ENCODE results near the gene STX16. TPM values are rescaled to one million over a fixed set of nuclear protein-coding genes. Genes with fewer than 3 reads are reported as not detected.

The STX16 gene
- total RNA-seq, 1 donor, result 90.3 TPM

DNA sequence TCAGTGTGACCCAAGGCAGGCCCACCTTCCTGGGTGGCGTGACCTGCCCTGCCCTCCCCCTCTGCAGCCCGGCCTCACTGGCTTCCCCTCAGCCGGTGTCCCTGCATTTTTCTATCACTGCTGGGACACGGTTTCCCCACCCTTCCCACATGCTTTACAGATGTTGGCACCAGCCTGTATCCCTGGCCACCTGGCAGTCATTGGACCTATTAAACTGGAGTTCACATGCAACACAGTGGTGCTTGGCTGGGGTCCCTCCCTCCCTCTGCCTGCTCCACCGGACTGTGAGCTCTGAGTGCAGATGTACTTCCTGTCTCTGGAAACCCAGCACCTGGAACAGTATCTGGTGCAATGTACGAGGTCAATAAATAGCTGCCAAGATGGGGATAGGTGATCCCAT lies 25.5 kb upstream of the STX16 start:
- Histone ChIP-seq H3K27me3 (ENCODE audit: insufficient read depth, low read length) (no peaks in the 10 kb centered on the region), H3K9me3 (ENCODE audit: low read depth, low read length) (no peaks in the 10 kb centered on the region), H3K4me1 (ENCODE audit: insufficient read depth, low read length) (peaks cover 22% of the 10 kb centered on the region), H3K4me3 (ENCODE audit: low read length) (no peak overlapping the region)

DNA sequence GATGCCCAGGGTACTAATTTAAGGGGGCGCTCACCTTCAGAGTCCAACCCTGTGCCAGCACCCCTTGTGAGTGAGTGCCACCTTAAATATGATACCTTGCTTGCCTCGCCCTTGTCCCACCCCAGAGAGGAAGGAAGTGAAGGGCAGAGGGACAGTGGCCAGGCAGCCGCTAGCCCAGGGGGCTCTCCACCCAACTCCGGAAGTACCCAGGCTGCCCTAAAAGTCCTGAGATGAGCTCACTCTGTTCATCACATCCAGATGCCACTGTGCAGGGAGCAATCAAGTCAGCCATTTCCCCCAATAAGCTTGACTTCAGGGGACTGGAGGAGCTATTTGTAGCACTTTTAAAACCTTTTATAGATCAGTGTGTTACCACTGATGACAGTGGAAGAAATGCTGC lies 25.0 kb upstream of the STX16 start:
- Histone ChIP-seq H3K27me3 (ENCODE audit: insufficient read depth, low read length) (no peaks in the 10 kb centered on the region), H3K4me3 (ENCODE audit: low read length) (no peak overlapping the region), H3K9me3 (ENCODE audit: low read depth, low read length) (no peaks in the 10 kb centered on the region), H3K4me1 (ENCODE audit: insufficient read depth, low read length) (peaks cover 22% of the 10 kb centered on the region)

DNA sequence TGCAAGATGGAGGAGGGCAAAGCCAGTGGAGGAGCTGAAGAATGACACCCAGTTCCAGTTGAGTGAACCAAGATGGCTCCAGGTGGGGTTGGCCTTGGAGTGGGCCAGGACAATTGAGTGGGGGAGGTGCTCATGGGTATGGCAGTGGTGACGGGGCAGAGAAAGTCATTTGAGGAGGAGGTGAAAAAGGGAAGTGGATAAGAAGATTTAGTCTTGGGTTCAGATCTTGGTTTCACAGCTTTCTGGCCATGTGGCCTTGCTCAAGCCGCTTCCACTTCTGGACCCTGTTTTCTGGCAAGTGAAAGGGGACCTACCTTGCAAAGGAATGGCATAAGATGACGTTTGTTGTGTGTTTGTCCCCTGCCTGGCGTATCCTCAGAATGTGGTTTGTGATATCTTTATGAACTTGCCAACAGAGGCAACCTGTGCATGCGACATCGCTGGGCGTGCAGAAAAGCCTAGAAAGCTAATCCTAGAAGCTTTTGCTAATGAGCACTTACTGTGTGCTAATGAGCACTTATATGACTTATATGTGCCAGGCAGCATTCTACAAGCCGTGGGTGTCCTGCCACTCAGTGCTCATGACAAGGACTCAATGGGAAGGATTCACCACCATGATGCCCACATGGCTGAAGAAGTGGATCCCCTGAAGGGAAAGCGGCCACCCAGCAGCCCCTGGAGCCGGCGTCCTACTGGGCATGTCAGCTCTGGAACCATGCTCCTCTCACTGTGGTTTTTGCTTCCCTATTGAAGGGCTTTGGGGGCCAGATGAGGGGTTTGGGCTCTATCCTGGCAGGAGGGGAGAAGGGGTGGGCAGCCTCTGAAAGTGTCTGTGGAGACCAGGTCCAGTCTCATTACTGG lies 23.6 kb upstream of the STX16 start:
- no peaks in the 10 kb centered on the region for H3K9me3 ChIP-seq (ENCODE audit: low read depth, low read length)
- H3K27me3 ChIP-seq (ENCODE audit: insufficient read depth, low read length), result no peaks in the 10 kb centered on the region
- peaks cover 22% of the 10 kb centered on the region for H3K4me1 ChIP-seq (ENCODE audit: insufficient read depth, low read length)
- H3K4me3 ChIP-seq (ENCODE audit: low read length), result no peak overlapping the region

DNA sequence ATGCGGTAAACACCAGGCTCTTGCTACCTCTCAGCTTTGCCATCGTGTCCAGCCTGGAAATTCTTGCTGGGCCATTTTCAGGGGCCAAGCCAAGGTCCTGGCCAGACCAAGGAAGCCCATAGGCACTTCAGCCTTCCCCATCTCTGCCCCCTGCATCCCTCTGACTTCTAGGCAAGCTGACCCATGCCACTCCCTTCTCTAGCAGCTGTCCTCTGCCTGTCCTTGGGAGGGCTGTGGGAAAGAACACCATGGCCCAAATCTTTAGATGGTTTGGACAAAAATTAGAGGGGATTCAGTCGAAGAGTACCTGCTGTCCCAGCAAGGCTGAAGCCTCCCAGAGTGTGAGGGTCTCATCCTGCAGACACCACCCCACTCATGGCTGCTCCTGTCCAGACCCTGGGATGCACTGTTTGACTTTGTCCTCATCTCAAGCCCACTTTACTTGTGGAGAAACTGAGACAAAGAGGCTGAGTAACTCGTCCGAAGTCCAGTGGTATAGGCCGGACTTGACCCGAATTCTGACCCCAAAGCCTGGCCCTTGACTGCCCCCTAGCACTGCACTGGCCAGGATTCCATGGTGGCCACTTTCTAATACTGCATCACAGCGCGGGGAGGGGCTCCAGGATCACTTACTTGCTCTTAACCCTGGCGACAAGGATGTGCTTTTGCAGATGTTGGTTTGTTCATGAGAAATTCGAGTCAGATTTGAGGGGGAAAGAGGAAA lies 22.4 kb upstream of the STX16 start:
- no peaks in the 10 kb centered on the region for H3K9me3 ChIP-seq (ENCODE audit: low read depth, low read length)
- H3K27me3 ChIP-seq (ENCODE audit: insufficient read depth, low read length), result no peaks in the 10 kb centered on the region
- H3K4me3 ChIP-seq (ENCODE audit: low read length), result no peak overlapping the region
- peaks cover 22% of the 10 kb centered on the region for H3K4me1 ChIP-seq (ENCODE audit: insufficient read depth, low read length)

DNA sequence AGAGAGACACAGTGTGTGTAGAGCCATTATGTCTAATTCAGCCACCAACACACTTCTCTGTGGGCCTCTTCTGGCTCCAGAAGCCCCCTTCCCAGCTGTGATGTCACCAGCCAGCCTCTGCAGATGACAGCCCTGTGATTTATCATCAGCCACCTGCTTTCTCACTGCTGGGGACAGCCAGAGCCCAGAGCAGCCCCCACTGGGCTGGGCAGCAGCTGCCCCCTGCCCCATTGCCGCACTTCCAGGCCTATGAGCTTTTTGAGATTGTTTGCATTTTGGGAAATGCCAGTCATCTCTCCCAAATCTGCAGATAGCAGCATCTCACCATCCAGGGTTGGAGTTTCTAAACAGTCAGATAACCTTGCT lies 21.9 kb upstream of the STX16 start:
- Histone ChIP-seq H3K4me3 (ENCODE audit: low read length) (no peak overlapping the region), H3K27me3 (ENCODE audit: insufficient read depth, low read length) (no peaks in the 10 kb centered on the region), H3K9me3 (ENCODE audit: low read depth, low read length) (no peaks in the 10 kb centered on the region), H3K4me1 (ENCODE audit: insufficient read depth, low read length) (peaks cover 25% of the 10 kb centered on the region)

DNA sequence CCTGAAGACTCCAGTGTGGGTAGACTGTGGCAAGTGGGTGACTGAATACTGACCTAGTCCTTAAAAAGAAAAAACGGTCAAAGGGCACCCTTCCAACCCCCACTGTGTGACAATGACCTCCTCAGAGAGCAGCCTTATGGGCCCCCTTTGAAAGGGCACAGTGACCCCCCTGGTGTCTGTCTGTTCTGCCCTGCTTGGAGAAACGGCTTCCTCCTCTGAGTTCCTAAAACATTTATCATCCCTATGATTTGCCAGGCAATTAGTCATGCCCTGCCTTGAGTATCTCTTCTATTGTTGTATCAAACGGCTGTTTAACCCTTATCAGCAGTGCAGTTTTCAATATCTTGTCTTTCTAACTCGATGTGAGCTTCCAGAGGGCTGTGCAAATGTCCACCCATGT lies 21.0 kb upstream of the STX16 start:
- no peaks in the 10 kb centered on the region for H3K9me3 ChIP-seq (ENCODE audit: low read depth, low read length)
- H3K4me1 ChIP-seq (ENCODE audit: insufficient read depth, low read length), result peaks cover 33% of the 10 kb centered on the region
- no peak overlapping the region for H3K4me3 ChIP-seq (ENCODE audit: low read length)
- no peaks in the 10 kb centered on the region for H3K27me3 ChIP-seq (ENCODE audit: insufficient read depth, low read length)

DNA sequence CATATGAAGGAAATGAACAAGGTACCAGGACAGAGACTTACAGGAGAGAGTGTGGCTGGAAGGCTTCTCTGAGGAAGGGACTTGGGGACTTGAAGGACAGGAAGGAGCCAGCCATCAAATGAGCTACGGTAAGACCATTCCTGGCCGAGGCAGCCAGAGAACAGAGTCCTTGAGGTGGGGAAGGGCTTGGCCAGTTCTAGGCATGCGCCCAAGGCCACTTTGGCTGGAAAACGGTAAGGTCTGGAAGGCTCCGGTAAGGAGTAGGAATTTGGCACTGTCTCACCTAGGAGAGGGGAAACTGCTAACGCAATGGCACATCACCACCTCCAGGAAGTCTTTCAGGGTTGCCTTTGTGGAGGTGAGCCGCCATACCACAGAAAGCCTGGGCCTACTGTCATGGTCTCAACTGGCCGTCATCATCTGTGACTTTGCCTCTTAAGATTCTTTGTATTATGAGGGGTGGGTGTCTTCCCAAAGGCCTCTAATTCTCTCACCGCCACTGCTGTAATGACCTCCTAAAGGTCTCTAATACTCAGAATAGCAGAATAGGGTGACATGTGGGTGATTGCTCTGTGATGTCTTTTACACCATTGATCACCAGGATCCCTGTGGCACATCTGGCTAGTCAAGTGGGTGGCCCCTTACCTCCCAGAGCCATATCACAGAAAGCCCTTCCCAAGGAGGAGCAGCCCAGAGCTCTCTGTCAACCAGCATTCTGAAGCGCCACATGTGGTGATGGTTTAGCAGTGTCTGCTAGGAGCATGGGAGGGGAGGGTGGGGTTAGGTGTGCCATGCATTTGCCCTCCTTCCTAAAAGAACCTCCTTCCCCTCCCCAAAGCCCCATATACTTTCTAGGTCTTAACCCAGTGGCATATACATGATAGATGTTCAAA lies 17.7 kb upstream of the STX16 start:
- no peak overlapping the region for H3K4me3 ChIP-seq (ENCODE audit: low read length)
- no peaks in the 10 kb centered on the region for H3K9me3 ChIP-seq (ENCODE audit: low read depth, low read length)
- H3K27me3 ChIP-seq (ENCODE audit: insufficient read depth, low read length), result no peaks in the 10 kb centered on the region
- peaks cover 13% of the 10 kb centered on the region for H3K4me1 ChIP-seq (ENCODE audit: insufficient read depth, low read length)

DNA sequence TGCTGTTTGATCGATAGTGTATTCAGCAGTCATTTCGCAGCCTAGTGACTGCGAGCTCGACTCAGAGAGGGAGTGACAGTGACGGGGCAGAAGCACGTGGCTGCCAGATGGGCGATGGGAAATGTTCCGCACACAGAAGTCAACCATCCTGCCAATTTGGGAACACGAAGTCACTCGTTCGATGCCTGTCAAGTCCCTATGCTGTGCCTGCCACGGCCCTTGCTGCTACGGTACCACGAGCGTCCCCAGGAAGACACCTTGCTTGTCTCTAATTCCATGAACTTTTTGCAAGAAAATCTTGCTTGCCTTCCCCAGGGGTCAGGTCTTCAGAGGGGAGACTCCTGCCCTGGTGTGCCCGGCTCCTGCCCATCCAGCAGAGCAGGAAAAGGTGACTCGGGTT lies 17.0 kb upstream of the STX16 start:
- no peaks in the 10 kb centered on the region for H3K9me3 ChIP-seq (ENCODE audit: low read depth, low read length)
- peaks cover 13% of the 10 kb centered on the region for H3K4me1 ChIP-seq (ENCODE audit: insufficient read depth, low read length)
- no peaks in the 10 kb centered on the region for H3K27me3 ChIP-seq (ENCODE audit: insufficient read depth, low read length)
- H3K4me3 ChIP-seq (ENCODE audit: low read length), result no peak overlapping the region

DNA sequence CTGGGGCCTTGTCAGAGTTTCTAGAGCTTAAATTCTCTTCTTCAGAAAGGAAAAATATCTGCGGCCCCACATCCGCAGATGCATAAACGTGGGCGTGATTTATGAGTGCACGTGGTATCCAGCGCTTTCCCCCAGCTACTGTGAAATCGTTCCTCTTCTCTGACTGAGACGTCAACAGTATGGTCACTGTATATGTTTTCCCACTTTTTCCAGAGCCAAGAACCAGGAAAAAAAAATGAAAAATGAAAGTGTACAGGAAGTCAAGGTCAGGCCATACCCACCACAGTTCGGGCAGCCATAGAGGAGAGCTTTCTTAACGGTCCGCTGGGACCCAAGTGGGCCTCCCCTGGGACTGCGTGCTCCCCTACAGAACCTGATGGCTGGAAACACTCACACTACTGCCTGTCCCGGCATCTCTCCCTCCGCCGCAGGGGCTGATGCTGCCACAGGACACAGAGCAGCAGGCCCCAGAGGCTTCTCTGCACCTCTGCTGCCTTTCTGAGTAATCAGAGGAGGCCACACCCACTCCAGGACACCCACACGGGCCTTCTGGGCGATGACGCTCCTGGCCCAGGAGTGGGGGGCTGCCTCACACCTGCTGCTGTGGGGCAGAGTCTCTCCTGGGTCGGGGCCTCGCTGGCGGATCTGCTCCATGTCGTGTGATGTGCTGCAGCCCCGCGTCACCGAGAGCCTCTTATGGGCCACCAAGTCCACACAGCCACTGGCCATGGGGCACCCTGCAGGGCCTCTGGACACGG lies 16.4 kb upstream of the STX16 start:
- H3K27me3 ChIP-seq (ENCODE audit: insufficient read depth, low read length), result no peaks in the 10 kb centered on the region
- no peak overlapping the region for H3K4me3 ChIP-seq (ENCODE audit: low read length)
- no peaks in the 10 kb centered on the region for H3K9me3 ChIP-seq (ENCODE audit: low read depth, low read length)
- peaks cover 13% of the 10 kb centered on the region for H3K4me1 ChIP-seq (ENCODE audit: insufficient read depth, low read length)

DNA sequence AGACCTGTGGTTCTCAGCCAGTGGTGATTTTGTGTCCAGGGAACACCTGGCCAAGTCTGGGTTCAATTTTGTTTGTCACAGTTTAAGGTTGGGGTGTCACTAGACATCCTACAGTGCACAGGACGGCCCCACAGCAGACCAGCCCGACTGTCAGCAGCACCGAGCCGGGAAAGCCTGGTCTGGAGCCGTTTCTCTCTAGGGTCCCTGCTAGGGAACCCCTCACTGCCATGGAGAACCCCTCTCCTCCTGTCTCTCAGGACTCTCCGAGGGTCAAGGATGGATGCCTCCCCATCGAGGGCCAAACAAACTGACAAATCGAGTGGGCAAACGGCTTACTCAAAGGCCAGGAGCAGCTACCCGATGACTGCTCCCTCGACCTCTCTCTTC lies 15.8 kb upstream of the STX16 start:
- peaks cover 13% of the 10 kb centered on the region for H3K4me1 ChIP-seq (ENCODE audit: insufficient read depth, low read length)
- H3K27me3 ChIP-seq (ENCODE audit: insufficient read depth, low read length), result no peaks in the 10 kb centered on the region
- no peak overlapping the region for H3K4me3 ChIP-seq (ENCODE audit: low read length)
- H3K9me3 ChIP-seq (ENCODE audit: low read depth, low read length), result no peaks in the 10 kb centered on the region

DNA sequence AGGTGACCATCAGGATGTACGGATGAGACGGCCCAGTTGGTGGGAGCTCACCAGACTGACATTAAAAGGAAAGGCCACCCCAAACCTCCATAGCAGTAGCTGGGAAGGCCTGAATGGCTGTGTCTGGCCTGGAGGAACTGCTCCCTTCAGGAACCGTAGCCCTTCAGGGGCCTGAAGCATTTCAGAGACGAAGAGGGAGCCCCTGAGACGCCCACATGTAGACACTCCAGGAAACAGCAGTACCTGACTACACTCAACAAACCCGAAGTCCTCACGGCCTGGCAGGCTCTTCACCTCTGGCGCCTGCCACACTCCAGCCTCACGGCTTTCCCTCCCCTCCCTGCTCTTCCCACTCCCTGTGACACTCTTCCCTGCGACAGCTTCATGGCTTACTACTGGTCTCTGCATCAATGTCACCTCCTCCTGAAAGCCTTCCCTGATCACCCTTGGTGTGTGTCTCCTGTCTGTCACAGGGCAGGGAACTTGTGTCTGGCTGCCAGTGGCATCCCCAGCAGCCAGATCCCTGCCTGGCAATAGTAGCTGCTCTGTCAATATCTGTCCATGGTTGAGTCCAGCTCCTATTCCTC lies 14.6 kb upstream of the STX16 start:
- Histone ChIP-seq H3K4me3 (ENCODE audit: low read length) (no peak overlapping the region), H3K9me3 (ENCODE audit: low read depth, low read length) (no peaks in the 10 kb centered on the region), H3K27me3 (ENCODE audit: insufficient read depth, low read length) (no peaks in the 10 kb centered on the region), H3K4me1 (ENCODE audit: insufficient read depth, low read length) (peaks cover 13% of the 10 kb centered on the region)

DNA sequence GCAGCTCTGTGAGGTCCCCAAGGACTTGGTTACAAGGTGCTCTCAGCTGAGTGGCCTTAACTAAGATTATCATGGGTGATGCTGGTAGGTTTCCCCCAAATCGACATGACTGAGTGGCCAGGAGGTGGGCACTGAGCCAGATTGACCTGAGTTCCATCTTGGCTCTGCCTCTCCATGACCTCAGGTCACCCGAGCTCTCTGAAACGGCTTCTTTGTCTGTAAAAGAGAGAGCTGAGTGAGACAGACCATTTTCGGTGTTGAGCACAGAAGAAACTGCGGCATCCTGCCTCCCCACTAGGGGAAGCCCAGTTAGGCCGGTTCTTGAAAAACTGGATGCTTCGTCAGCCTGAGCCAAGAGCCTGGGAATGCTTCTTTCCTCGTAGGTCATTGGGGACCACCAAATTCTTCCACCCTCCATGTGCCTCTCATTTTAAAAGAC lies 14.1 kb upstream of the STX16 start:
- H3K4me3 ChIP-seq (ENCODE audit: low read length), result no peak overlapping the region
- H3K9me3 ChIP-seq (ENCODE audit: low read depth, low read length), result no peaks in the 10 kb centered on the region
- peaks cover 13% of the 10 kb centered on the region for H3K4me1 ChIP-seq (ENCODE audit: insufficient read depth, low read length)
- no peaks in the 10 kb centered on the region for H3K27me3 ChIP-seq (ENCODE audit: insufficient read depth, low read length)

DNA sequence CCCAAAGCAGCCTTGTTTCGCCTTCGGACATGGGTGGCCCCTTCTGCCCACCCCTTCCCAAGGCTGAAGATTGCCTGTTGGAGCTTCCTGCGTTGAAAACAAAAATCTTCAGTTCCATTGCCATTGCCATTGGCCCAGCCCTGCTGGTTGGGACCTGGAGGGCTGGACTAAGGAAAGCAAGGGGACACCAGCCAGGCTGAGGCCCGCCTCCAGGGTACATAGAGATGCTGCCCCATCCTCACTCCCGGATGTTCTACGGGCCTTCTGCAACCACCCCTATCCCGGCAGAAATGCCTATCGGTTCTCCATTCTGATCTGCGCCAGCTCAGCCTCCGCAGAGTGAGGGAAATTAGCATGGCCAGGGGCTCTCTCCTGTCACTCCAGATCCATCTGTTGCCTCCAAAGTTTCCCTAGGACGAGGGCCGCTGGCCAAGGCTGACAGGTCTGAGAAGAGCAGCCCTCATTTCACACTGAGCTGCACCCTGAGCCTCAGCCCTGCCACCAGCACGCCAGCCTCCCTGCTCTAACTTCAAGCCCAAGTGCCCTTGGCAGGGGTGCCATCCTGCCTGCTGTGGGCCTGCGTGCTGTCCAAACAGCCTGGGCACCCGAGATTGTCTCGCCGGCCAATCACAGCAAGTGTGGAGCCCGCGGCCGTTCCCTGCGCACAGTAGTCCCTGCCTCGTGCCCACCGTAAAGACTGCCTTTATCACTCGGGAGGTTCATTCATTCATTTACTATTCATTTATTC lies 13.4 kb upstream of the STX16 start:
- Histone ChIP-seq H3K9me3 (ENCODE audit: low read depth, low read length) (no peaks in the 10 kb centered on the region), H3K4me3 (ENCODE audit: low read length) (no peak overlapping the region), H3K27me3 (ENCODE audit: insufficient read depth, low read length) (no peaks in the 10 kb centered on the region), H3K4me1 (ENCODE audit: insufficient read depth, low read length) (peaks cover 13% of the 10 kb centered on the region)

Measured in mononuclear cell (primary cell).